ENCODE data around the gene RHOH.
A peak's percentile ranks its signal among the peaks of the same experiment; 100 is the strongest.

RHOH gene

DNA sequence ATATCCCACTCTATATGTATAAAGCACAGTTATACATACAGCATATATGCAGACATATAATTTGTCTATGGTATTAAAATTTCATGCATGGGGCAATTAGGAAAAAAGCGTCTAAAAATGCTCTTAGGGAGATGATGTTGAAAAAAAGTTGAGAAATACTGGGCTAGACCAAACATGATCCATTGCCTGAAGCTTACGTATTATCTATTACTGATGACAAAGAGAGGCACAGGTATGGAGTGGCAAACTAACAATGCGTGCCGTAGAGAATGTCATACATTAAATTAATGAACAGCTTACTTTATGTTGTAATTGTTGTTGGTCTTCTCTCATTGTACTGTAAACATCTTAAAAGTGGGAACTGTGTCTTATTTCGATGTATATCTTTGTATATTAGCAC is 13.9 kb downstream of the RHOH start:
- Mint-ChIP-seq H3K27ac (peak overlapping the region; percentile 90), H3K27me3 (no peaks in the 10 kb centered on the region), H3K4me3 (peak overlapping the region; percentile 69), H3K9me3 (no peaks in the 10 kb centered on the region), H3K36me3 (peaks cover 46% of the 10 kb centered on the region), H3K4me1 (peaks cover 84% of the 10 kb centered on the region)

DNA sequence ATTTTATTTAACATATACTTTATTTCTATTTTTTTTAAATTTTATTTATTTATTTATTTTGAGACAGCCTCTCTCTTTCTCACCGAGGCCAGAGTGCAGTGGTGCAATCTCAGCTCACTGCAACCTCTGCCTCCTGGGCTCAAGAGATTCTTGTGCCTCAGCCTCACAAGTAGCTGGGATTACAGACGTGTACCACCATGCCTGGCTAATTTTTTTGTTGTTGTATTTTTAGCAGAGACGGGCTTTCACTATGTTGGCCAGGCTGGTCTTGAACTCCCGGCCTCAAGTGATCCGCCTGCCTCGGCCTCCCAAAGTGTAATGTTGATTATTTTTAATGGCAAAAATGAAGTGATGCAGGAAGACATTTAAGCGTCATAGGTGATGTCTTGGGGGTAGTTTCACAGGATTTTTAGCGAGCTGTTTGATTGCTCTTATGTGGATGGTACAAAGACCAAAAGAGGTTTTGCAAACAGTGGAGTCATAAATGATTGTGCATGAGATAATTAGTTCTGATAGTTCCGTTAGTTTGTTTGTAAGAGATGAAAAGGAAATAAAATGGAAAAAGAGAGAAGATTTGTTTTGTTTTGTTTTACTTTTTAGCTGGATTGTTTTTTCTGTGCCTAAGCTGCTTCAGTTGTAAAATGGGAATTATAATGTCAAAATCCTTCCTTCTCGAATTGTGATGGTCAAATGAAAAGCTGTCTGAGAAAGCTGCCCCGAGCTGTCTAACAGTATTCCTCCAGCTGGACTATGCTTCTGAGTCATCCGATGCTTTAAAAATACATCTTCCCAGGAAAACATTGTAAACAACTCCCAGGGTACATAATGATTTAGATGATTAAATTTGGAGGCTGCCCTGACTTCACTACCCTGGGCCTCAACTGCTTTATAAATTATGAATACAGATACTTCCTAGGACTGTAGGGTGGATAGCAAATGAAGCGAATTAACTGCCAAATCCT is 14.7 kb downstream of the RHOH start:
- H3K36me3 Mint-ChIP-seq = peaks cover 48% of the 10 kb centered on the region
- H3K9me3 Mint-ChIP-seq = no peaks in the 10 kb centered on the region
- H3K4me1 Mint-ChIP-seq = peaks cover 84% of the 10 kb centered on the region
- H3K27ac Mint-ChIP-seq = peak overlapping the region; percentile 99
- H3K4me3 Mint-ChIP-seq = peak overlapping the region; percentile 69
- no peaks in the 10 kb centered on the region for H3K27me3 Mint-ChIP-seq

DNA sequence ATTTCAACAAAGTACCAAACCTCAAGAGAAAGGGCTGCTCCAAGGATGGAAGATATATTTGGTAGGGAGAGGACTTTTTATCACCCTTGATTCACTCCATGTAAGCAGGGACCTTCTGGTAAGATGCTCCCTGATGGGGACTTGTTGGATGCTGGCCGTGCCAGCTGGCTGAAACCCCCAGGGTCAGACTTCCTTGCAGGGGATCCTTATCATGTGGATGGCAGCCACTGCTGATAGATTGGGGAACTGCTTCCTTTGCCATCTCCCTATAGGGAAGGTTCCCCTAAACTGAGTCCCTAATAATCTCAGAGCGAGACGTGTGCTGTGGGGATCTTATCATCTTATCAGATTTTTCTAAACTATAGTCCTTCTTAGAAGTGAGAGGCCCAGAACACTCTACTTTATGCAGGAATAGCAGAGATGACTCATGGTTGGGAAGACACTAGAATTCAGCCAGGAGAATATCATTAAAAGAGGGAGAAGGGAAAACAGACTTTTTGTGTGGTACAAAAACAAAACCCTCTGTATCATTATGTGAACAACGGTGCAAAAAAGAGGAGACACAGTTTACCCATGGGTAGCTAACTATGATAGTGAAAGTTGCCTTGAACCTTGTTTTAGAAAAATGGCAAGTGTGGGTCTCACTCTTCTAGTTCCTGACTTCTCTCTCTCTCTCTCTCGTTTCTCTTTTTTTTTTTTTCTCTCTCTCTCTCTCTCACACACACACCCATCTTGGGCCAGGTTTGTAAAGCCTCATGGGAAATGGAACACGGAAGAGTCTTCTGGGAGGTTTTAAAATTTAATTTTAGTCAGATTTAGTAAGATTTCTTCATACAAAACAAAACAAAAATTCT is 16.1 kb downstream of the RHOH start:
- H3K4me1 Mint-ChIP-seq = peaks cover 92% of the 10 kb centered on the region
- H3K27me3 Mint-ChIP-seq = no peaks in the 10 kb centered on the region
- H3K27ac Mint-ChIP-seq = peak overlapping the region; percentile 99
- H3K9me3 Mint-ChIP-seq = no peaks in the 10 kb centered on the region
- H3K4me3 Mint-ChIP-seq = peak overlapping the region; percentile 69
- peaks cover 54% of the 10 kb centered on the region for H3K36me3 Mint-ChIP-seq

DNA sequence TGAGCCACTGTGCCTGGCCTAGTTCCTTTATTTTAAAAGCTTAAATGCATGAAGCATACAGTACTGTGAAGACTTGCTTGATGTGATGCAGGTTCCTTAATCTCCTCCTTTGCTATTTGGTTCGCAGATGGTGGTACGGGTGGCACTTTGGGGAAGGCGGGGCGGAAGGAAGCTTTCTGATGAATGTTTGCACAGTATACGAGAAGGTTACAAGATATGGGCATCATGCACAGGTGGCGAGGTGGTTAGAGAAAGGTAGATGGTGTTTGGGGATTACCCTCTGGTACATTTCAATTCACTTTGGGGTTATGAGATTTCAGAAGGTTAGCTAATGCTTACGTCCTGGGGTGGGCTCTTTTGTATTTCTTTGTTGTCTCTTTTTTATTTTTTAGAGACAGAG is 17.2 kb downstream of the RHOH start:
- H3K27me3 Mint-ChIP-seq = no peaks in the 10 kb centered on the region
- H3K27ac Mint-ChIP-seq = peak overlapping the region; percentile 99
- H3K9me3 Mint-ChIP-seq = no peaks in the 10 kb centered on the region
- peak overlapping the region; percentile 69 for H3K4me3 Mint-ChIP-seq
- peaks cover 96% of the 10 kb centered on the region for H3K4me1 Mint-ChIP-seq
- H3K36me3 Mint-ChIP-seq = peaks cover 54% of the 10 kb centered on the region

DNA sequence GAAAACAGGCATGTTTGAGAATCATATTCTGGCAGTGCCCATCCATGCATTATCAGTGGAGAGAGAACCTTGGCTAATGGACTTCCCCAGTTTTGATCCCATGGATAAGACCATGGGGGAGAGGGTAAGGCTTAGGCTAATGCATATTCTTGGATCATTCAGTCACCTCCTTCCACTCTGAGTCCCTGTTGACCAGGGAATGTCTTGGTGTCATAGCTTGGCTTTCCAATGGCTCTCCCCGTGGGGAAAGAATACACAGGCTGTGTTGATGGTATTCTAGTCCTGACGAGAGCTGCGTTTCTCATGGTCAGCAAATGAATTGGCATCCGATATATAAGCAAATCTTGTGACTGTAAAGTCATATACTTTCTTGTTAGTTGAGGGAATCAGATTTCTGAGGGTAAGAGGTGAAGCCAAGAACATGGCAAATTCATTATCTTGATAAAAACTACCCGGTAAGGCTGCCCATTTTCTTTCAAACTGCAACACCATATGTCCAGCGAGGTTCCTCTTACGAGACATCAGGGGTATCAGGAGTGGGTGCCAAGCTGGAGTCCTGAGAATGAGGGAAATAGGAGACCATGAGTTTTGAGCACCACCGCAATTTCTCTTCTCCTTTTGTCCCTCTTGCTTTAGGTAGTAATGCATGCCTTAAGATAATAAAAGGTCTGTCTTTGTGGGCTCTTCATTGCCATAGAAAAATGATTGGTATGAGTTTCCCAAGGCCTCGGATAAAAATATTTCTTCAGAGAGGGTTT is 18.0 kb downstream of the RHOH start:
- Mint-ChIP-seq H3K9me3 (no peaks in the 10 kb centered on the region), H3K4me3 (peak overlapping the region; percentile 77), H3K4me1 (peaks cover 96% of the 10 kb centered on the region), H3K27me3 (no peaks in the 10 kb centered on the region), H3K36me3 (peaks cover 52% of the 10 kb centered on the region), H3K27ac (peak overlapping the region; percentile 99)

DNA sequence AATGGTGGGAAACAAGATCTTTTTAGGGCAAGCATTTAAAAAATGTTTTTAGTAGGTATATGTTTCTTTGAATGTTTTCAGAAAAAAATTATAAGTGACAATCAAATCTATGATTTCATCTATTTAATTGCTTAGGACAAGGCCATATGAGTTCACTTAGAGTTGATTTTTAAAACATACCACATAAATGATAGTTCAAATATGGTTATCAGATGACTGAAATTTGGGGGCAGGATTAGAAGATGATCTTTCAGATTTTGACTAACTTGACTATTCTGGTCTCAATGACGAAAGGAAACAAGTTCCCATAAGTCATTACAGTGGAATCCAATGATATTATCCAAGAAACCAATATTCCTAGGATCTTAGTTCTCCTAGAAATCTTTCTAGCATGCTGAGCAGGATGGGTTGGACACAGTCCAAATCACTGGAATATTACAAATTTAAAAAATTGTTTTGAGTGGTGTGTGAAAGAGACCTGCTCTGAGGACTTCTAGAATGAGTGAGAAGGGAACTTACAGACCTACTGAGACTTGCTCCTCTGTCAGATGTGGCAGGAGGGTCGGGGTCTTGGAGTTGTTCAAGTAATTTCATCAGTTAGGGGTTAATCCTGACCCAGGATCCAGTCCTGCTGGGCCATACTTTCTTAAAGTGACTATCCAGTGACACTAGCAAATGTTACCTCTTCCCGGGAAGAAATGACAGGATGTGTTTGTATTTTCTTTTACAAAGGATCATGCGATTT is 20.0 kb downstream of the RHOH start:
- Mint-ChIP-seq H3K4me1 (peaks cover 96% of the 10 kb centered on the region), H3K27ac (peak overlapping the region; percentile 98), H3K27me3 (no peaks in the 10 kb centered on the region), H3K9me3 (peaks cover 5% of the 10 kb centered on the region), H3K4me3 (peak overlapping the region; percentile 80), H3K36me3 (peaks cover 46% of the 10 kb centered on the region)

DNA sequence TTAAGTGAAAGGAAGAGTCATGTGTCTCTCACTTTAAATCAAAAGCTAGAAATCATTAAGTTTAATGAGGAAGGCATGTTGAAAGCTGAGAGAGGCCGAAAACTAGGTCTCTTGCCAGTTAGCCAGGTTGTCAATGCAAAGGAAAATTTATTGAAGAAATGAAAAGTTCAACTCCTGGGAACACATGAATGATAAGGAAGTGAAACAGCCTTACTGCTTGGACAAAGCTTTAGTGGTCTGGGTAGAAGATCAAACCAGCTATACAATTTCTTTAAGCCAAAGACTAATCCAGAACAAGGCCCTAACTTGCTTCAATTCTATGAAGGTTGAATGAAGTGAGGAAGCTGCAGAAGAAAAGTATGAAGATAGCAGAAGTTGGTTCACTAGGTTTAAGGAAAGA is 24.9 kb downstream of the RHOH start:
- Mint-ChIP-seq H3K27ac (peak overlapping the region; percentile 81), H3K36me3 (peaks cover 40% of the 10 kb centered on the region), H3K4me1 (peaks cover 93% of the 10 kb centered on the region), H3K27me3 (no peaks in the 10 kb centered on the region), H3K9me3 (peaks cover 5% of the 10 kb centered on the region), H3K4me3 (peak overlapping the region; percentile 63)

DNA sequence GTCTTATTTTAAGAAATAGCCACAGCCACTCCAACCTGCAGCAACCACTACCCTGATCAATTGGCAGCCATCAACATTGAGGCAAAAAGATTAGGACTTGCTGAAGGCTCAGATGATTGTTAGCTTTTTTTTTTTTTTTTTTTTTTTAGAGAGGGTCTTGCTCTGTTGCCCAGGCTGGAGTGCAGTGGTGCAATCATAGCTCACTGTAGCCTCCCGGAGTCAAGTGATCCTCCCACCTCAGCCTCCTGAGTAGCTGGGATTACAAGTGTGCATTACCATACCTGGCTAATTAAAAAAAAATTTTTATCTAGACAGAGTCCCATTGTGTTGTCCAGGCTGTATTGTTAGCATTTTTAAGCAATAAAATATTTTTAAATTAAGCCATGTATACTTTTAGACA is 26.5 kb downstream of the RHOH start:
- Mint-ChIP-seq H3K4me1 (peaks cover 91% of the 10 kb centered on the region), H3K36me3 (peaks cover 37% of the 10 kb centered on the region), H3K4me3 (no peak overlapping the region), H3K27me3 (no peaks in the 10 kb centered on the region), H3K9me3 (peaks cover 5% of the 10 kb centered on the region), H3K27ac (no peak overlapping the region)

DNA sequence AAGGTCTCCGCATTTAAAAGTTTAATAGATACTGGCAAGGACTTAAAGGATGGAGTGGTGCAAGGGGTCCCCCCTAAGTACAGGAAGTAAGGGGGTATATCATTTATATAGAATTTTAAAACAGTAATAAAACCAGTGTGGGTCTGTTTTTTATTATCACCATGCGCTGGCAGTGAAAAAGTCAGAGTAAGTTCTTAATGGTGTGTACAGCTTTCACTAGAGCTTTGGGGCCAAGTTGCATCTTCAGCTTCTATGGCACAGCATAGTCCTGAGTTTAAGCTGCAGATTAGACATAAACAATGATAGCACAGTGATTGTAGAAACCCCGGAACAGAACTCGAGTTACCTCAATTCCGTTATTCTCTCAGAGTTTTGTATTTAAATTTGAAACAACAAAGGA is 27.6 kb downstream of the RHOH start:
- Mint-ChIP-seq H3K4me1 (peaks cover 90% of the 10 kb centered on the region), H3K27ac (peak overlapping the region; percentile 90), H3K27me3 (no peaks in the 10 kb centered on the region), H3K4me3 (peak overlapping the region; percentile 71), H3K9me3 (peaks cover 5% of the 10 kb centered on the region), H3K36me3 (peaks cover 36% of the 10 kb centered on the region)

DNA sequence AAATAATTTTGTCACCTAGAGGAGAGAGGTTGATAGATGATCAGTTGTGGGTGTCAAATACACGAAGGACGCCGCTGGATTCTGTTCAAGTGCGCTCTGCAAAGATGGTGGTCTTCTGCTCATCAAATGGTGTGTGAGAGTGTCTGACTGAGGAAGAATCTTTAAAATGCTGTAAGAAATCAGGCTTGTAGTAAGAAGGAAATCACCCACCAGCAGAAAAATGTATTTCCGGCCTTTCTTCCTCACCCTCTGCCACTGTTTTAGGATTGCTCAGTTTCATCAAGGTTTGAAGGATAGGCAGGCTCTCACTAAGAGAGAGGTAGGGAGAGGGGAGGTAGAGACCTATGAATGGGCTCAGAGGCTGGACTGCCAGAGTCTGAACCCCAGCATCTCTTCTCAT is 28.7 kb downstream of the RHOH start:
- Mint-ChIP-seq H3K9me3 (peaks cover 5% of the 10 kb centered on the region), H3K27me3 (no peaks in the 10 kb centered on the region), H3K4me3 (peak overlapping the region; percentile 79), H3K27ac (peak overlapping the region; percentile 96), H3K4me1 (peaks cover 90% of the 10 kb centered on the region), H3K36me3 (peaks cover 36% of the 10 kb centered on the region)

DNA sequence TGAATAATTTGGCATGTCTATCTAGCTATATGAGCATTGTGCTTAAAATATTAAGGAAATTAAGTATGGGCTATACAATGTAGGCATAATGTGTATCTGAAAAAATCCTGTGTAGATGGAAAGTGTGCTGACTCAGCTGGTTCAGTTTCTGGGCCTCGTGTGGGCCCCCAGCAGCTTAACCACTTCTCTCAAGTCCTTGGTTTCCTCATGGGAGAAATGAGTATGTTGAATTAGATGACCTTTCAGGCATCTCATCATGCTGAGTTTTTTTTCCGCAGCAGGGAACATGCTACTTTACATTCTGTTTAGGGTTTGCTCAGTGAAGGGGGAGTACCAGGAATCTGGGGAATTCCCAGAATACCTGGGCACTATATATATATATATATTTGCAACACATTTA is 30.5 kb downstream of the RHOH start:
- Mint-ChIP-seq H3K9me3 (no peaks in the 10 kb centered on the region), H3K4me3 (peak overlapping the region; percentile 79), H3K27me3 (no peaks in the 10 kb centered on the region), H3K27ac (peak overlapping the region; percentile 96), H3K4me1 (peaks cover 92% of the 10 kb centered on the region), H3K36me3 (peaks cover 34% of the 10 kb centered on the region)

DNA sequence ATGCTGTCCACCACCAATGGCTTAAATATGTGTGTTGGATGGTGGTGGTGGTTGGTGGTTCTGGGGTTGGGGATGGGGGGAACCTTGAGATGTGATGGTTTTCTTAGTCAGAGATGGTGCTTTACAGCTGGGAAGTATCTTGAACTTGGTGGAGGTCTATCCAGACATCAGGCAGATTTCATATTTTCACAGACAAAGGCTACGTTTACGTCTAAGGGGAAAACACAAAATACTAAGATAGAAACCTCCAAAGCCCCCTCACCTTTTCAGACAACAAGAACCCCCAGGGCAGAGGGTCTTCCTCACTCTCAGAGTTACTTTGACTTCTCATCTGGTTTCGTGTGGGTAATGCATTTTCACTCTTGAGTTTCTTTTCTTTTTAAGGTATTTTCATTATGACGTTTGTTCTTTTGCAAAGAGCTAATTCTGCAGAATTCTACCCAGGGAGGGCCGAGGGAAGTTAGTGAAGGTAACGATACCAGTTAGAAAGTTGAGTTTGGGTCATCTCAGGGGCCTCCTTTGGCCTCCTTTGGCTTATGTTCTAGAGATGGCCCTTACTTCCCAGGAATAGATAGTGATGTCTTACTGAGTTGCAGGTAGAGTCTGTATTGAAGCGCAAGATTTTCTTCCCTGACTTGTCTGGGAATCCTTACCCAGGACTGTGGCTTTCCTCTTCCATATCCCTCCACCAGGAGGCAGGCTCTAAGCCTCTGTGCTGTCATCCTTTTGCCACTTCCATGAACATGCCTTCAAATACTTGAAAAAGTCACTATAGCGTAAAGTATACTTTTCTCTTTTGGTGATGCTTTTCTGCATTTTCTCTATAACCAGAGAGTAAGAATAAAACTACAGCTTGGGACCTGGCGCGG is 31.9 kb downstream of the RHOH start:
- peaks cover 95% of the 10 kb centered on the region for H3K4me1 Mint-ChIP-seq
- peak overlapping the region; percentile 91 for H3K4me3 Mint-ChIP-seq
- H3K27ac Mint-ChIP-seq = peak overlapping the region; percentile 97
- H3K36me3 Mint-ChIP-seq = peaks cover 34% of the 10 kb centered on the region
- H3K27me3 Mint-ChIP-seq = no peaks in the 10 kb centered on the region
- peaks cover 5% of the 10 kb centered on the region for H3K9me3 Mint-ChIP-seq

DNA sequence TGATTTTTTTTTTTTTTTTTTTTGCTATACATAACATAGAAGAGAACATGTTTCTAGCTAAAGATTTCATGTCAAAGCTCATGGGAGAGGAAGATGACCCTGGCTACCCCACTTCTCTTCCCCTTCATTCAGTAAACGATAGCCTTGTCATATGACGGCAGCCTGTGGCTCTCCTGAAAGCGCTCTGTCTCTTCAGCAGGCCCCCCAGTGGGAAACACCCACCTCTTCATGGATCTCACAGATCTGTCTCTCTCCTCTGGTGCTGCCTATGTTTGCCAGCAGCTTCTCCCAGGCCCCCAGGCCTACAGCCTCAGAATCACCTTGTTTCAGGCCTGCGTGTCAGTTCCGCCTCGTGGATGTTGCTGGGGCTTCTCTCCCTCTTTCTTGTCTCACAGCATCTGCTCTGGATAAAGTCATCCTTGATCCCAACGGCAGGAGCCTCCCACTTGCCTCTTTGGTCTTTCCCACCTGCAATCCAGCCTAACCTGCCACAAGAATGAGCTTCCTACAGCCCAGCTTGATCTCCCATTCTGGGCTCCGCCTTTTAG is 34.6 kb downstream of the RHOH start:
- peaks cover 5% of the 10 kb centered on the region for H3K9me3 Mint-ChIP-seq
- no peaks in the 10 kb centered on the region for H3K27me3 Mint-ChIP-seq
- peak overlapping the region; percentile 99 for H3K27ac Mint-ChIP-seq
- H3K36me3 Mint-ChIP-seq = peaks cover 33% of the 10 kb centered on the region
- H3K4me1 Mint-ChIP-seq = peaks cover 95% of the 10 kb centered on the region
- H3K4me3 Mint-ChIP-seq = peak overlapping the region; percentile 91

DNA sequence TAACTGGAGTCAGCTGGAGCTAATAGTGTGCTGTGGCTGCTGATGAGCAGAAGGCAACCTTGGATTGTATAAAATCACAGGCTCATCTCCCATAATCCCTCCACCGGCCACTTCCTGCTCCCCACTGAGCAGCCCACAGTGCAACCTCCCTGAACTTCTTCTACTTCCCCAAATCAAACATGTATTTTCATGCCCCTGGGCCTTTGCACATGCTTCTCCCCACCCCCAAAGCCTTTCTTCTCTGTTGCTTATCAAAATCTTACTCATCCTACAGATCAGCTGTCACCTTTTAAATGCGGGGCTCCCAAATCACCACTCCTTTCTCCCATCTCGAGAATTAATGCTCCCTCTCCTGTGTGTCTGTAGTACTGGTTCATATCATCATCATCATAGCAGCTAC is 35.8 kb downstream of the RHOH start:
- peaks cover 27% of the 10 kb centered on the region for H3K36me3 Mint-ChIP-seq
- H3K27ac Mint-ChIP-seq = peak overlapping the region; percentile 76
- H3K4me3 Mint-ChIP-seq = peak overlapping the region; percentile 65
- no peaks in the 10 kb centered on the region for H3K27me3 Mint-ChIP-seq
- peaks cover 5% of the 10 kb centered on the region for H3K9me3 Mint-ChIP-seq
- peaks cover 95% of the 10 kb centered on the region for H3K4me1 Mint-ChIP-seq

Data from activated naive CD4-positive, alpha-beta T cell treated with anti-CD3 and anti-CD28 coated beads, Interleukin-2, amount 50 U/mL, for 24 hours (primary cell).